Spleen (tissue), 7 donors: ENCODE data around the gene CCNJL.

ENCODE experiments used
- POLR2A ChIP-seq, 3 donors: fragments of 450-650 bp; IDR thresholded peaks; one replicate each; pipeline ENCODE4 v1.5.1; 2017; ENCODE audit warnings: antibody characterized with exemption in 3 of 3, mild to moderate bottlenecking in 1 of 3
- POLR2AphosphoS5 ChIP-seq, 3 donors: sonication (generic); formaldehyde crosslinking; IDR thresholded peaks; one replicate each; pipeline ENCODE4 v1.5.1; 2017; ENCODE audit warnings: antibody characterized with exemption in 3 of 3
- TF ChIP-seq, protein P1 (sequence below), 11 experiments: fragments of 200-600 bp in 7 of 11; fragments of 450-650 bp in 4 of 11; sonication (generic) in 4 of 11; IDR thresholded peaks in 8 of 11; conservative IDR thresholded peaks in 3 of 11; 1 replicate in 7 of 11; 2 replicates in 4 of 11; pipeline versions ENCODE4 v1.4.0 to v1.8.0; 2016 to 2021; ENCODE audit warnings: antibody characterized with exemption in 11 of 11, inconsistent platforms in 4 of 11, mild to moderate bottlenecking in 1 of 11
- donor health status: DM: no; HTN: no; CAD: no; lungs with moderate emphysema.
- donor health status: DM: no; HTN: no; CAD: no.
- donor health status: DM: no; HTN: no; CAD: no.

DNA sequence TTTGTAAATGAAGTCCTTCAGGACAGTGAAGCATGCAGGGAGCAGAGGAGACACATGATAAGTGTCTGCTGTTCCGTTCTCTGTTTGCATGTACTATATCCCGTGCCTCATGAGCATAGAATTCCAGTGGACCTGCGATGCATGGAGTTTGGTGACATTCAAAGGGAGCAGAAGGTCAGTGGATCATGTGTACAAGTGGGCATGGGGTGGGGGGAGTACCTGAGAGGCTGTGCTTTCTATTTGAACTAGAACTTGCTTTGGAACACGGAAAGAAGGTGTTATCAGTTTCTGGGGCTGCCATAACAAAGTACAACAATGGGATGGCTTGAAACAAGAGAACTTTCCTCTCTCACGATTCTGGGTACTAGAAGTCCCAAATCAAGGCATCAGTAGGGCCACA lies 5.1 kb upstream of the CCNJL start:
- TF ChIP-seq, protein P1, sequence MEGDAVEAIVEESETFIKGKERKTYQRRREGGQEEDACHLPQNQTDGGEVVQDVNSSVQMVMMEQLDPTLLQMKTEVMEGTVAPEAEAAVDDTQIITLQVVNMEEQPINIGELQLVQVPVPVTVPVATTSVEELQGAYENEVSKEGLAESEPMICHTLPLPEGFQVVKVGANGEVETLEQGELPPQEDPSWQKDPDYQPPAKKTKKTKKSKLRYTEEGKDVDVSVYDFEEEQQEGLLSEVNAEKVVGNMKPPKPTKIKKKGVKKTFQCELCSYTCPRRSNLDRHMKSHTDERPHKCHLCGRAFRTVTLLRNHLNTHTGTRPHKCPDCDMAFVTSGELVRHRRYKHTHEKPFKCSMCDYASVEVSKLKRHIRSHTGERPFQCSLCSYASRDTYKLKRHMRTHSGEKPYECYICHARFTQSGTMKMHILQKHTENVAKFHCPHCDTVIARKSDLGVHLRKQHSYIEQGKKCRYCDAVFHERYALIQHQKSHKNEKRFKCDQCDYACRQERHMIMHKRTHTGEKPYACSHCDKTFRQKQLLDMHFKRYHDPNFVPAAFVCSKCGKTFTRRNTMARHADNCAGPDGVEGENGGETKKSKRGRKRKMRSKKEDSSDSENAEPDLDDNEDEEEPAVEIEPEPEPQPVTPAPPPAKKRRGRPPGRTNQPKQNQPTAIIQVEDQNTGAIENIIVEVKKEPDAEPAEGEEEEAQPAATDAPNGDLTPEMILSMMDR (IDR thresholded peaks at IDR 0.05 in 8 of 11, conservative IDR thresholded peaks at IDR 0.05 in 3 of 11), result no peak
- TF ChIP-seq POLR2A (IDR thresholded peaks at IDR 0.05), result no peak
- no peak for TF ChIP-seq POLR2AphosphoS5 (IDR thresholded peaks at IDR 0.05)
